MM.1S (cell line): ENCODE results near the gene RPL18A.

Source experiments
- EZH2 ChIP-seq: fragments of 300-600 bp; sonication (generic); optimal IDR thresholded peaks from 2 replicates; pipeline ENCODE3; 2017; ENCODE audit warnings: low read depth, mild to moderate bottlenecking, antibody characterized with exemption, low read length, mixed read lengths
- TF ChIP-seq, protein P1 (sequence below): fragments of 300-600 bp; sonication (generic); IDR thresholded peaks from 2 replicates; pipeline ENCODE4 v1.5.1; 2016; ENCODE audit warnings: antibody characterized with exemption, low read length, mixed read lengths

DNA sequence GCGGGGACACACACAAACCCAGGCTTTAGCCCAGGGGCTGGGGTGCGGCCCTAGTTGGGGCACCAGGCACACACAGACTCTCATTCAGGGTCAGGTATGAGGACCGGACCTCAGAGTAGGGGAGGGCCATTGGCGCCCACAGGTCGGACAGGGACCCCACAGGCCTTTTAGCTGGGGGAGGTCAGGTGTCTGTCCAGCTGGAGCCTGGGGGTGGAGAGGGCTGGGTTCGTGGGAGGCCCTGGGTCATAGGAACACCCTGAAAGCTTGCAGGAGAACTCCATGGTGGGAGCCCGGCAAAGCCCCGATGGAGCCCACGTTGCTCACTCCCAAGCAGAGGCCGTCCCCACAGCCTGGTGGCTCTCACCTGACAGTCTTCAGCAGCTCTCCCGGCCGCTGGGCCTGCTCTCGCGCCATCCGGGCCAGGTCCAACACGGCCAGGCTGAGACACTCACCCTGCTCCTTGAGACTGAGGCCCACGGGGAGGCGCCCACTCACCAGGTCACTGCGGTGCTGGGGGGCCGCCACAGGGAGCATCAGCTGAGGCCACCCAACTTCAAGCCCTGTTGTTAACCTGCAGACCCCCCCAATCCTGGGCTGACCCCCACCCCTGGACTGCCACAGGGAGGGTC is 16.9 kb upstream of the RPL18A start:
- TF ChIP-seq, protein P1, sequence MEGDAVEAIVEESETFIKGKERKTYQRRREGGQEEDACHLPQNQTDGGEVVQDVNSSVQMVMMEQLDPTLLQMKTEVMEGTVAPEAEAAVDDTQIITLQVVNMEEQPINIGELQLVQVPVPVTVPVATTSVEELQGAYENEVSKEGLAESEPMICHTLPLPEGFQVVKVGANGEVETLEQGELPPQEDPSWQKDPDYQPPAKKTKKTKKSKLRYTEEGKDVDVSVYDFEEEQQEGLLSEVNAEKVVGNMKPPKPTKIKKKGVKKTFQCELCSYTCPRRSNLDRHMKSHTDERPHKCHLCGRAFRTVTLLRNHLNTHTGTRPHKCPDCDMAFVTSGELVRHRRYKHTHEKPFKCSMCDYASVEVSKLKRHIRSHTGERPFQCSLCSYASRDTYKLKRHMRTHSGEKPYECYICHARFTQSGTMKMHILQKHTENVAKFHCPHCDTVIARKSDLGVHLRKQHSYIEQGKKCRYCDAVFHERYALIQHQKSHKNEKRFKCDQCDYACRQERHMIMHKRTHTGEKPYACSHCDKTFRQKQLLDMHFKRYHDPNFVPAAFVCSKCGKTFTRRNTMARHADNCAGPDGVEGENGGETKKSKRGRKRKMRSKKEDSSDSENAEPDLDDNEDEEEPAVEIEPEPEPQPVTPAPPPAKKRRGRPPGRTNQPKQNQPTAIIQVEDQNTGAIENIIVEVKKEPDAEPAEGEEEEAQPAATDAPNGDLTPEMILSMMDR = no peak
- TF ChIP-seq EZH2 = no peak
